Endothelial cell of umbilical vein (primary cell): Measurements from ENCODE around the gene ENTPD6. TPM values are rescaled to one million over a fixed set of nuclear protein-coding genes. Genes with fewer than 3 reads are reported as not detected.

Experiments
- BruUV-seq: library from RNA; stranded (reverse); fragments of 400-500 nt; replicated peaks from 2 replicates; lab custom pipeline; 2021; lab: Mats Ljungman, UMichigan
- CTCF ChIA-PET: fragments of 300-600, 350-600 bp; sonication (Branson Sonifier 250); formaldehyde crosslinking; loops from one replicate; lab custom pipeline; 2021; ENCODE audit warnings: antibody characterized with exemption, inconsistent platforms; lab: Charles Lee
- POLR2A ChIA-PET: fragments of 300-600, 350-600 bp; sonication (Branson Sonifier 250); formaldehyde crosslinking; loops from one replicate; lab custom pipeline; 2021; ENCODE audit warnings: antibody characterized with exemption, inconsistent platforms; lab: Charles Lee
- DNase-seq: peaks from one replicate; pipeline ENCODE4 v3.0.0-alpha.2; 2011; ENCODE audit warnings: low read depth, low spot score
- FAIRE-seq: peaks from 2 replicates; lab custom pipeline; 2011; peaks lifted over from hg19 to GRCh38; lab: Jason Lieb, UNC
- H2AFZ ChIP-seq: 2 replicates; pipeline ENCODE4 v1.6.0; 2012; ENCODE audit warnings: low read depth, low read length, control low read depth, inconsistent platforms
- H3K27ac ChIP-seq: 2 replicates; pipeline ENCODE4 v1.5.1; 2011; ENCODE audit warnings: low read depth, mild to moderate bottlenecking, control low read depth, low read length, moderate library complexity; ENCODE audit not compliant: insufficient read depth
- H3K27me3 ChIP-seq, 2 experiments: 2 replicates each; pipeline versions ENCODE4 v1.6.0 to v1.6.1; 2011; ENCODE audit warnings: low read length in 2 of 2, mixed read lengths in 1 of 2; ENCODE audit not compliant: control insufficient read depth in 2 of 2, insufficient read depth in 2 of 2
- H3K36me3 ChIP-seq, 2 experiments: 2 replicates in 1 of 2; 3 replicates in 1 of 2; pipeline ENCODE4 v1.5.1; 2011; ENCODE audit warnings: low read length in 2 of 2, mild to moderate bottlenecking in 1 of 2, moderate library complexity in 1 of 2; ENCODE audit not compliant: control insufficient read depth in 2 of 2, insufficient read depth in 2 of 2; ENCODE audit errors: extremely low read depth in 1 of 2
- H3K4me1 ChIP-seq: 3 replicates; pipeline ENCODE4 v1.5.1; 2011; ENCODE audit warnings: mild to moderate bottlenecking, low read length; ENCODE audit not compliant: control insufficient read depth, insufficient read depth; ENCODE audit errors: extremely low read depth
- H3K4me2 ChIP-seq: 2 replicates; pipeline ENCODE4 v1.6.1; 2011; ENCODE audit warnings: low read length, control low read depth, mixed read lengths; ENCODE audit not compliant: insufficient read depth
- H3K4me3 ChIP-seq, 3 experiments: fragments of 200-600 bp in 1 of 3; sonication (generic), shearing (Covaris generic) in 1 of 3; replicated peaks in 1 of 3; 2 replicates each; pipeline ENCODE4 v1.5.1; 2011 to 2016; ENCODE audit warnings: control low read depth in 3 of 3, low read length in 3 of 3, mild to moderate bottlenecking in 2 of 3, inconsistent platforms in 1 of 3, low read depth in 1 of 3, moderate library complexity in 1 of 3; ENCODE audit not compliant: insufficient read depth in 1 of 3
- H3K79me2 ChIP-seq: 2 replicates; pipeline ENCODE4 v1.6.0; 2012; ENCODE audit warnings: low read length, inconsistent platforms; ENCODE audit not compliant: control insufficient read depth, insufficient read depth
- H3K9ac ChIP-seq: replicated peaks from 2 replicates; pipeline ENCODE3; 2011; ENCODE audit warnings: low read length, control low read depth; ENCODE audit not compliant: insufficient read depth; ENCODE audit errors: extremely low read depth
- H3K9me1 ChIP-seq: replicated peaks from 3 replicates; pipeline ENCODE4 v1.6.0; 2011; ENCODE audit warnings: mild to moderate bottlenecking, low read length; ENCODE audit not compliant: control insufficient read depth, insufficient read depth; ENCODE audit errors: extremely low read depth
- H3K9me3 ChIP-seq: replicated peaks from 2 replicates; pipeline ENCODE4 v1.5.1; 2012; ENCODE audit warnings: low read length, inconsistent platforms; ENCODE audit not compliant: control insufficient read depth, insufficient read depth
- H4K20me1 ChIP-seq: replicated peaks from 2 replicates; pipeline ENCODE3; 2011; ENCODE audit warnings: mild to moderate bottlenecking, low read length; ENCODE audit not compliant: control insufficient read depth, insufficient read depth; ENCODE audit errors: extremely low read depth
- EZH2 ChIP-seq: IDR thresholded peaks from 2 replicates; pipeline ENCODE4 v1.6.1; 2012; ENCODE audit warnings: borderline replicate concordance, low read depth, mild to moderate bottlenecking, moderate library complexity, low read length, inconsistent platforms; ENCODE audit not compliant: severe bottlenecking
- FOS ChIP-seq: IDR thresholded peaks from 2 replicates; pipeline ENCODE4 v1.6.1; 2011; ENCODE audit warnings: mild to moderate bottlenecking, low read length, moderate library complexity, borderline replicate concordance; ENCODE audit not compliant: insufficient read depth
- GATA2 ChIP-seq: IDR thresholded peaks from 2 replicates; pipeline ENCODE4 v1.7.0; 2011; ENCODE audit warnings: low read depth, mild to moderate bottlenecking, moderate library complexity, mixed read lengths, low read length; ENCODE audit not compliant: insufficient read length, insufficient read depth
- JUN ChIP-seq: IDR thresholded peaks from 2 replicates; pipeline ENCODE4 v1.6.1; 2011; ENCODE audit warnings: borderline replicate concordance, low read depth; ENCODE audit not compliant: insufficient read length, insufficient read depth
- MYC ChIP-seq: IDR thresholded peaks from one replicate; pipeline ENCODE4 v1.6.1; 2011; ENCODE audit warnings: mild to moderate bottlenecking, low read depth, low read length
- POLR2A ChIP-seq: IDR thresholded peaks from 2 replicates; pipeline ENCODE4 v1.6.1; 2012; ENCODE audit warnings: low read depth, mild to moderate bottlenecking, control low read depth, low read length
- POLR2AphosphoS5 ChIP-seq: IDR thresholded peaks from 2 replicates; pipeline ENCODE4 v1.6.1; 2012; ENCODE audit warnings: low read depth, mild to moderate bottlenecking, control low read depth, low read length, moderate library complexity; ENCODE audit not compliant: insufficient read depth
- dilution Hi-C: fragments of 300-500 bp; cut with MboI; formaldehyde crosslinking; loops from one replicate; pipeline ENCODE4 v1.15.0; 2019; ENCODE audit warnings: low sequenced_read_pairs; ENCODE audit not compliant: extremely low pct_ligation_motif_present
- intact Hi-C: fragments of 100-400 bp; cut with micrococcal nuclease; formaldehyde crosslinking; loops from one replicate; pipeline ENCODE4 v1.10.0; 2022
- polyA plus RNA-seq, 4 experiments: library from polyadenylated mRNA; depleted of rRNA in 3 of 4; stranded (reverse) in 3 of 4; unstranded in 1 of 4; fragments of >200 nt; gene quantifications; 2 replicates each; pipeline versions ENCODE4 v1.2.1 to v1.2.3, GENCODE V29; 2011 to 2012; ENCODE audit warnings: missing spikeins in 1 of 4
- total RNA-seq: library from RNA; stranded (reverse); gene quantifications from 2 replicates; pipeline ENCODE4 v1.2.3, GENCODE V29; 2021
- TF ChIP-seq, protein P1 (sequence below): IDR thresholded peaks from 2 replicates; pipeline ENCODE4 v1.6.1; 2011; ENCODE audit not compliant: insufficient read depth, insufficient read length
- TF ChIP-seq, protein P2 (sequence below), 2 donors: IDR thresholded peaks; 1 replicate in 1 of 2; 2 replicates in 1 of 2; pipeline ENCODE4 v1.5.1; 2011; ENCODE audit warnings: low read length in 2 of 2, mild to moderate bottlenecking in 2 of 2, moderate library complexity in 2 of 2, control low read depth in 1 of 2, inconsistent platforms in 1 of 2, low read depth in 1 of 2; ENCODE audit not compliant: insufficient read depth in 1 of 2; ENCODE audit errors: extremely low read depth in 1 of 2

The ENTPD6 gene
- total and polyA plus RNA-seq, 2 donors (not counting 3 experiments of a cell fraction or from before 2014, with no cell fraction given) = 51.2 to 86.3 TPM

DNA sequence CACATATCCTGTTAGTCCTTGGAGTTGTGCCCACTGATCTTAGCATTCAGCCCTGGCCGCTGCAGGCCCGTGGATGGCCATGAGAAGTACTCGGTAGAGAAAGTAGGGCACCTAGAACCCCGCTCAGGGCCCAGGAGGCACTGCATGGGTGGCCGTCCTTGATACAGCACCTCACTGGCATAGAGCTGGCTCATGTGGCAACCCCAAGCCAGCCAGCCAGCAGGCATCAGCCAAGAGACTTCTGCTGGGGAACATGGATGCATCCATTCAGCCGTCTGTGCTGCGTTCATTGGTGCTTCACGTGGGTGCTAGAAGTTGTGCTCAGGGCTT lies 62.9 kb downstream of the ENTPD6 start:
- intact Hi-C loops (no loop called here), dilution Hi-C loops (no loop called here)
- FAIRE-seq = no peak
- Histone ChIP-seq H3K27ac (no peak overlapping the region), H3K36me3 (peaks cover 2 to 13% of the 10 kb centered on the region in 2 experiments), H2AFZ (no peak overlapping the region), H3K9me3 (no peaks in the 10 kb centered on the region), H3K4me1 (no peaks in the 10 kb centered on the region), H3K9me1 (no peaks in the 10 kb centered on the region), H3K79me2 (peaks cover 40% of the 10 kb centered on the region), H3K4me3 (no peak overlapping the region), H3K27me3 (no peaks in the 10 kb centered on the region), H3K9ac (no peak overlapping the region), H3K4me2 (no peak overlapping the region), H4K20me1 (no peaks in the 10 kb centered on the region)
- TF ChIP-seq EZH2 = no peak
- TF ChIP-seq JUN = no peak
- TF ChIP-seq POLR2A = no peak
- TF ChIP-seq FOS = no peak
- no peak for TF ChIP-seq MYC
- TF ChIP-seq POLR2AphosphoS5 = no peak
- no peak for TF ChIP-seq GATA2
- TF ChIP-seq, protein P1, sequence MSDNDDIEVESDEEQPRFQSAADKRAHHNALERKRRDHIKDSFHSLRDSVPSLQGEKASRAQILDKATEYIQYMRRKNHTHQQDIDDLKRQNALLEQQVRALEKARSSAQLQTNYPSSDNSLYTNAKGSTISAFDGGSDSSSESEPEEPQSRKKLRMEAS = no peak
- TF ChIP-seq, protein P2, sequence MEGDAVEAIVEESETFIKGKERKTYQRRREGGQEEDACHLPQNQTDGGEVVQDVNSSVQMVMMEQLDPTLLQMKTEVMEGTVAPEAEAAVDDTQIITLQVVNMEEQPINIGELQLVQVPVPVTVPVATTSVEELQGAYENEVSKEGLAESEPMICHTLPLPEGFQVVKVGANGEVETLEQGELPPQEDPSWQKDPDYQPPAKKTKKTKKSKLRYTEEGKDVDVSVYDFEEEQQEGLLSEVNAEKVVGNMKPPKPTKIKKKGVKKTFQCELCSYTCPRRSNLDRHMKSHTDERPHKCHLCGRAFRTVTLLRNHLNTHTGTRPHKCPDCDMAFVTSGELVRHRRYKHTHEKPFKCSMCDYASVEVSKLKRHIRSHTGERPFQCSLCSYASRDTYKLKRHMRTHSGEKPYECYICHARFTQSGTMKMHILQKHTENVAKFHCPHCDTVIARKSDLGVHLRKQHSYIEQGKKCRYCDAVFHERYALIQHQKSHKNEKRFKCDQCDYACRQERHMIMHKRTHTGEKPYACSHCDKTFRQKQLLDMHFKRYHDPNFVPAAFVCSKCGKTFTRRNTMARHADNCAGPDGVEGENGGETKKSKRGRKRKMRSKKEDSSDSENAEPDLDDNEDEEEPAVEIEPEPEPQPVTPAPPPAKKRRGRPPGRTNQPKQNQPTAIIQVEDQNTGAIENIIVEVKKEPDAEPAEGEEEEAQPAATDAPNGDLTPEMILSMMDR (IDR thresholded peaks at IDR 0.05; ENCODE audit: extremely low read depth in 1 of 2, insufficient read depth in 1 of 2, low read depth in 1 of 2, low read length in 2 of 2) = no peak
- no TSS peak for BruUV-seq
- POLR2A ChIA-PET = no interaction called here
- CTCF ChIA-PET = no interaction called here
- DNase-seq = no peak
